ENCODE measurements around the gene RBM34. TPM values are rescaled to one million over a fixed set of nuclear protein-coding genes. Genes with fewer than 3 reads are reported as not detected.
A peak's percentile ranks its signal among the peaks of the same experiment; 100 is the strongest.

The RBM34 gene
- total and polyA plus RNA-seq, 9 donors = 24.5 to 62.1 (median 56.1) TPM

DNA sequence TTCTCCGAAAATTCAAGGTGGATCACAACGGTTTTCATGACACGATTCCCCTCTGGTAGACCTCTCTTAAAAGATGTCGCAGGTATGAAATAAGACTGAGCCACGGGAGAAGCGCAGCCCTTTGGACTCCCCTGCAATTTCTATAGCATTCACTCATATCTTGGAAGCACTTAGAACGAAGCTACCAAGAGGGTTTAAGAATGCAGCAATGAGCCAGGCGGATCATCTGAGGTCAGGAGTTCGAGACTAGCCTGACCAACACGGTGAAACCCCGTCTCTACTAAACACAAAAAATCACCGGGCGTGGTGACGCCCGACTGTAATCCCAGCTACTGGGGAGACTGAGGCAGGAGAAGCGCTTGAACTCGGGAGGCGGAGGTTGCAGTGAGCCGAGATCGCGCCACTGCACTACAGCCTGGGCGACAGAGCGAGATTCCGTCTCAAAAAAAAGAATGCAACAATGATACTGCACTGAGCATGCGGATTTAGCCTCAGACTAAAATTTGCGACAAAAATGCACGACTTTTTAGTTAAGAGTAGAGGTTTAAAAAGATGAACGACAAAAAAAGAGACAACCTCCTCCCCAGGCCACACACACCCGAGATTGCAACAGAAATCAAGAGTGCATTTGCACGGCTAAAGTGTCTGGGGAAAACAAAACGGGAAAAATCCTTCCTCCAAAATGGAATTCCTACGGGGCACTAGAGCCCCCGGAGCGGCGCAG is 33.2 kb downstream of the RBM34 start:
- Histone ChIP-seq H3K4me3 (peak overlapping the region; percentile 87), H3K27me3 (no peaks in the 10 kb centered on the region), H3K4me1 (ENCODE audit: insufficient read depth) (peaks cover 8% of the 10 kb centered on the region), H3K27ac (peak overlapping the region; percentile 35 to 72), H3K9me3 (no peaks in the 10 kb centered on the region), H3K36me3 (no peaks in the 10 kb centered on the region)
- intact Hi-C loops (cut with DNase I) = no loop called here
- no peak for DNase-seq
- TF ChIP-seq POLR2A (IDR thresholded peaks at IDR 0.05) (no peak), EP300 (IDR thresholded peaks at IDR 0.05) (no peak)
- TF ChIP-seq, protein P1, sequence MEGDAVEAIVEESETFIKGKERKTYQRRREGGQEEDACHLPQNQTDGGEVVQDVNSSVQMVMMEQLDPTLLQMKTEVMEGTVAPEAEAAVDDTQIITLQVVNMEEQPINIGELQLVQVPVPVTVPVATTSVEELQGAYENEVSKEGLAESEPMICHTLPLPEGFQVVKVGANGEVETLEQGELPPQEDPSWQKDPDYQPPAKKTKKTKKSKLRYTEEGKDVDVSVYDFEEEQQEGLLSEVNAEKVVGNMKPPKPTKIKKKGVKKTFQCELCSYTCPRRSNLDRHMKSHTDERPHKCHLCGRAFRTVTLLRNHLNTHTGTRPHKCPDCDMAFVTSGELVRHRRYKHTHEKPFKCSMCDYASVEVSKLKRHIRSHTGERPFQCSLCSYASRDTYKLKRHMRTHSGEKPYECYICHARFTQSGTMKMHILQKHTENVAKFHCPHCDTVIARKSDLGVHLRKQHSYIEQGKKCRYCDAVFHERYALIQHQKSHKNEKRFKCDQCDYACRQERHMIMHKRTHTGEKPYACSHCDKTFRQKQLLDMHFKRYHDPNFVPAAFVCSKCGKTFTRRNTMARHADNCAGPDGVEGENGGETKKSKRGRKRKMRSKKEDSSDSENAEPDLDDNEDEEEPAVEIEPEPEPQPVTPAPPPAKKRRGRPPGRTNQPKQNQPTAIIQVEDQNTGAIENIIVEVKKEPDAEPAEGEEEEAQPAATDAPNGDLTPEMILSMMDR (IDR thresholded peaks at IDR 0.05) = no peak
- 1% methylated on average over 35 of the region's 35 CpGs for WGBS, 3 donors

DNA sequence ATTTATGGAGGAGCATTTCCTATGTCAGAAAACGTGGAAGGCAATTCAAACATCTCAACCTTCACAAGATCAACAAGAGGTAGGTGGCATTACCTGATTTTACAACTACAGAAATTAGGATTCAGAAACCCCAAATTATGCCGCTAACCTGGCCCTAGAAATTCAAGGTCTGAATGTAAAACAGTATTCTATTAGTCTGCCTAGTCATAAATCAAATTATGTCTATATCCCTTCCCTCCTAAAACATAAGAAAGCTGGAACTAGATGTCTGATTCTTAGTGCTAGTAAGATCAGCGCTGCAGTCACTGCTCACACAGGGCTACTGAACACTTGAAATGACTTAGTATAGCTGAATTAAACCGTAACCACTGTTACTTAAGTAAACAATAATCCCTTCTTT is 33.8 kb downstream of the RBM34 start:
- H3K4me1 ChIP-seq (ENCODE audit: insufficient read depth) = peaks cover 8% of the 10 kb centered on the region
- WGBS, 3 donors = 14 to 18% (median 17%) methylated on average over 4 of the region's 4 CpGs
- TF ChIP-seq EP300 (IDR thresholded peaks at IDR 0.05) (no peak), POLR2A (IDR thresholded peaks at IDR 0.05) (no peak)
- TF ChIP-seq, protein P1 (IDR thresholded peaks at IDR 0.05) = no peak

DNA sequence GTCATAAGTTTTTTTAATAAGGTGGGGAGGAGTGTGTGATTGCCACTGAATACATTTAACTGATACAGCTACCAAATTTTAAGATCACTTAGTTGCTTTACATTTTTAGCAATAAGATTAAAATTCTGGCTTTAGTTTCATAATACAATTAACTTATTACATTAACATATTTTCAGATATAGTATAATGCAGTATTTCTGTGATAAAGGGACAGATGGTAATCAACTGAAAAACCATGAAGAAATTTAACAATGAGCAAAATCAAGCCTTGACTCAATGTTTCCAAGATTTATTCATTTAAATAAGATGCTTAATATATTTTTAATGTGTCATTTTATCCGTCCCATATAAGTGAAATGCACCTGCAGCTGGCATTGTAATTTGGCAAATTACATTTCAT is 36.4 kb downstream of the RBM34 start:
- Histone ChIP-seq H3K4me3 (no peak overlapping the region), H3K27me3 (no peaks in the 10 kb centered on the region), H3K27ac (no peak overlapping the region), H3K9me3 (no peaks in the 10 kb centered on the region), H3K36me3 (no peaks in the 10 kb centered on the region), H3K4me1 (ENCODE audit: insufficient read depth) (peaks cover 8% of the 10 kb centered on the region)
- intact Hi-C loops (cut with DNase I) = no loop called here
- TF ChIP-seq POLR2A (IDR thresholded peaks at IDR 0.05) = no peak
- no peak for TF ChIP-seq EP300 (IDR thresholded peaks at IDR 0.05)
- TF ChIP-seq, protein P1 (IDR thresholded peaks at IDR 0.05) = no peak
- DNase-seq = no peak
- WGBS, 3 donors = 73 to 82% (median 75%) methylated on average over 1 of the region's 1 CpG

More for the DNA sequence above, 33.8 kb downstream of the RBM34 start:
- DNase-seq = no peak
- Histone ChIP-seq H3K36me3 (no peaks in the 10 kb centered on the region), H3K27ac (no peak overlapping the region), H3K4me3 (peak overlapping the region; percentile 87), H3K9me3 (no peaks in the 10 kb centered on the region), H3K27me3 (no peaks in the 10 kb centered on the region)
- intact Hi-C loops (cut with DNase I) = no loop called here

DNA sequence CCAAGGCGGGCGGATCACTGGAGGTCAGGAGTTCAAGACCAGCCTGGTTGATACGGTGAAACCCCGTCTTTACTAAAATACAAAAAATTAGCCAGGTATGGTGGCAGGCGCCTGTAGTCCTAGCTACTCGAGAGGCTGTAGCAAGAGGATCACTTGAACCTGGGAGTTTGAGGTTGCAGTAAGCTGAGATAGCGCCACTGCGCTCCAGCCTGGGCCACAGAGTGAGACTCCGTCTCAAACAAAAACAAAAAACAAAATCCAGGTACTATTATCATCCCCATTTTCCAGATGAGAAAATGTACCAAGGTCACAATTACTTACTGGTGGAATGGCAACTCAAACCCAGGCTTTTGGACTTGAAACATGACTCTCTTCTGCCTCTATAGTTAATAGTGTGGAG is 36.9 kb downstream of the RBM34 start:
- no peaks in the 10 kb centered on the region for H3K36me3 ChIP-seq
- H3K27me3 ChIP-seq = no peaks in the 10 kb centered on the region
- H3K4me1 ChIP-seq (ENCODE audit: insufficient read depth) = peaks cover 8% of the 10 kb centered on the region
- no peak overlapping the region for H3K4me3 ChIP-seq
- WGBS, 3 donors = 89 to 92% (median 89%) methylated on average over 9 of the region's 9 CpGs
- intact Hi-C loops (cut with DNase I) = no loop called here
- DNase-seq = no peak
- no peak overlapping the region for H3K27ac ChIP-seq
- H3K9me3 ChIP-seq = no peaks in the 10 kb centered on the region
- TF ChIP-seq POLR2A (IDR thresholded peaks at IDR 0.05) = no peak
- TF ChIP-seq, protein P1 (IDR thresholded peaks at IDR 0.05) = no peak
- no peak for TF ChIP-seq EP300 (IDR thresholded peaks at IDR 0.05)
